ENCODE measurements around the gene SH3TC1. TPM values are rescaled to one million over a fixed set of nuclear protein-coding genes. Genes with fewer than 3 reads are reported as not detected.

SH3TC1 gene
- total and polyA plus RNA-seq, 10 of the 15 experiments (the other 5 are each of a cell fraction or from before 2014, with no cell fraction given): 0.19 to 47.0 (median 18.4) TPM

GRCh38 chr4:8259743-8260430 is 60.8 kb downstream of the SH3TC1 start:
- Histone ChIP-seq H2AFZ (ENCODE audit: control insufficient read depth, low read depth, low read length) (no peak overlapping the region), H3K36me3 (ENCODE audit: control insufficient read depth in 2 of 2, insufficient read depth in 2 of 2, low read length in 1 of 2) (no peaks in the 10 kb centered on the region), H3K27me3 (replicated peaks in 1 of 2; ENCODE audit: control insufficient read depth in 2 of 2, insufficient read depth in 2 of 2, low read length in 1 of 2) (no peaks in the 10 kb centered on the region; a peak in 1 of 4 replicates), H3K4me2 (ENCODE audit: control insufficient read depth, insufficient read depth) (no peak overlapping the region), H3K9ac (ENCODE audit: control insufficient read depth, insufficient read depth, low read length) (no peak overlapping the region), H4K20me1 (ENCODE audit: control insufficient read depth, insufficient read depth) (no peaks in the 10 kb centered on the region), H3K4me1 (ENCODE audit: control insufficient read depth, insufficient read depth, low read length) (no peaks in the 10 kb centered on the region), H3K27ac (ENCODE audit: control insufficient read depth, insufficient read depth) (no peak overlapping the region), H3K4me3 (no peak overlapping the region), H3K9me3 (replicated peaks; ENCODE audit: control insufficient read depth, insufficient read depth, low read length) (no peaks in the 10 kb centered on the region), H3K79me2 (ENCODE audit: control insufficient read depth, insufficient read depth, low read length) (no peaks in the 10 kb centered on the region)
- POLR2A ChIA-PET: no interaction called here
- intact Hi-C loops (cut with micrococcal nuclease; ENCODE audit: unreplicated experiment): no loop called here
- DNase-seq (ENCODE audit: low read depth, low spot score) (no peak), ATAC-seq (no peak), FAIRE-seq (no peak)
- CTCF ChIA-PET: no interaction called here
- in situ Hi-C loops (cut with MboI): loop anchor here (10.0 kb wide), 1 partner anchor 335 kb away; the partner anchor contains the start of gene CPZ
- SMC1A ChIA-PET (ENCODE audit: uncharacterized antibody, unreplicated experiment): no interaction called here
- no TSS peak for BruUV-seq (replicated peaks)
- WGBS (ENCODE audit: insufficient coverage, insufficient replicate concordance, low lambda C conversion rate, missing lambda C conversion rate): 34% methylated on average over 11 of the region's 11 CpGs
- RAD21 ChIA-PET (ENCODE audit: unreplicated experiment): no interaction called here
- no peak for TF ChIP-seq MAX (IDR thresholded peaks at IDR 0.05; ENCODE audit: low read depth, low read length)
- TF ChIP-seq SKIL (IDR thresholded peaks at IDR 0.05; ENCODE audit: low read depth, poor library complexity, severe bottlenecking): no peak
- no peak for TF ChIP-seq ZNF687 (IDR thresholded peaks at IDR 0.05)
- TF ChIP-seq ELK1 (IDR thresholded peaks at IDR 0.05; ENCODE audit: low read depth, low read length): no peak
- no peak for TF ChIP-seq TARDBP (IDR thresholded peaks at IDR 0.05; ENCODE audit: borderline replicate concordance)
- TF ChIP-seq BRCA1 (IDR thresholded peaks at IDR 0.05; ENCODE audit: low read depth, low read length): no peak
- no peak for TF ChIP-seq POLR2AphosphoS2 (IDR thresholded peaks at IDR 0.05; ENCODE audit: low read depth, low read length)
- no peak for TF ChIP-seq YY1 (IDR thresholded peaks at IDR 0.05; ENCODE audit: low read depth, low read length)
- TF ChIP-seq MTA2 (IDR thresholded peaks at IDR 0.05; ENCODE audit: low read depth): no peak
- TF ChIP-seq ZBTB33 (IDR thresholded peaks at IDR 0.05): no peak

Data from GM12878 (cell line).